Transverse colon (tissue), 4 donors: Measurements from ENCODE around the gene MT1A. TPM values are rescaled to one million over a fixed set of nuclear protein-coding genes. Genes with fewer than 3 reads are reported as not detected.

ENCODE experiments used
- DNase-seq: peaks from one replicate; pipeline ENCODE4 v3.0.0-alpha.2; 2019
- H3K27ac ChIP-seq, 4 donors: fragments of 200-600 bp; sonication (generic); 2 replicates each; pipeline ENCODE4 v1.5.1; 2016 to 2018; ENCODE audit warnings: inconsistent platforms in 4 of 4
- H3K27me3 ChIP-seq: fragments of 200-600 bp; sonication (generic); 2 replicates; pipeline ENCODE4 v1.5.1; 2017; ENCODE audit warnings: inconsistent platforms
- H3K36me3 ChIP-seq, 4 donors: fragments of 200-600 bp; sonication (generic); 2 replicates each; pipeline ENCODE4 v1.5.1; 2017 to 2019; ENCODE audit warnings: inconsistent platforms in 4 of 4
- H3K4me1 ChIP-seq, 4 donors: fragments of 200-600 bp; sonication (generic); 2 replicates each; pipeline ENCODE4 v1.5.1; 2017 to 2020; ENCODE audit warnings: inconsistent platforms in 4 of 4
- H3K4me3 ChIP-seq, 4 donors: fragments of 200-600 bp; sonication (generic); 1 replicate in 1 of 4; 2 replicates in 3 of 4; pipeline versions ENCODE4 v1.5.1 to v1.6.1; 2017 to 2019; ENCODE audit warnings: inconsistent platforms in 4 of 4
- H3K9me3 ChIP-seq, 2 donors: fragments of 200-600 bp; sonication (generic); 2 replicates each; pipeline ENCODE4 v1.5.1; 2017 to 2019; ENCODE audit warnings: inconsistent platforms in 2 of 2
- EP300 ChIP-seq: sonication (generic); formaldehyde crosslinking; IDR thresholded peaks from one replicate; pipeline ENCODE4 v1.6.1; 2017; ENCODE audit warnings: antibody characterized with exemption, low read depth
- POLR2A ChIP-seq: fragments of 450-650 bp; IDR thresholded peaks from one replicate; pipeline ENCODE4 v1.6.1; 2016; ENCODE audit warnings: antibody characterized with exemption, mild to moderate bottlenecking, moderate library complexity
- POLR2AphosphoS5 ChIP-seq, 3 donors: sonication (generic); formaldehyde crosslinking; IDR thresholded peaks; one replicate each; pipeline ENCODE4 v1.6.1; 2016; ENCODE audit warnings: antibody characterized with exemption in 3 of 3
- WGBS, 2 donors: methylation state at CpG; one replicate each; pipeline ENCODE4 v1.1.5; 2018; ENCODE audit warnings: low coverage in 1 of 2; 5-methylcytosine and 5-hydroxymethylcytosine counted together
- in situ Hi-C, 4 donors: fragments of 200-750 bp; cut with MboI; loops; one replicate each; pipeline versions ENCODE4 v1.15.0 to v1.15.1; 2017; ENCODE audit warnings: low sequenced_read_pairs in 3 of 4, low pct_ligation_motif_present in 1 of 4, low pct_unique_long_range_greater_than_20kb in 1 of 4
- intact Hi-C: fragments of 100-400 bp; cut with DNase I; formaldehyde crosslinking; loops from one replicate; pipeline ENCODE4 v1.15.1; 2023; ENCODE audit warnings: low total_unique reads
- total RNA-seq, 4 donors: library from RNA; depleted of rRNA; stranded (reverse); fragments of >200 nt; gene quantifications; one replicate each; pipeline ENCODE4 v1.1.0, GENCODE V29; 2016
- TF ChIP-seq, protein P1 (sequence below), 5 experiments: fragments of 200-600 bp in 3 of 5; fragments of 450-650 bp in 2 of 5; sonication (generic) in 3 of 5; IDR thresholded peaks; 1 replicate in 2 of 5; 2 replicates in 3 of 5; pipeline ENCODE4 v1.5.1; 2016 to 2017; ENCODE audit warnings: antibody characterized with exemption in 5 of 5, inconsistent platforms in 3 of 5, mild to moderate bottlenecking in 2 of 5, moderate library complexity in 1 of 5

Gene MT1A
- total RNA-seq = 10 to 100 TPM in 1 of 4 donors, 1 to 10 TPM in 2, not detected in 1; 4.4 to 35.2 (median 4.9) TPM

DNA sequence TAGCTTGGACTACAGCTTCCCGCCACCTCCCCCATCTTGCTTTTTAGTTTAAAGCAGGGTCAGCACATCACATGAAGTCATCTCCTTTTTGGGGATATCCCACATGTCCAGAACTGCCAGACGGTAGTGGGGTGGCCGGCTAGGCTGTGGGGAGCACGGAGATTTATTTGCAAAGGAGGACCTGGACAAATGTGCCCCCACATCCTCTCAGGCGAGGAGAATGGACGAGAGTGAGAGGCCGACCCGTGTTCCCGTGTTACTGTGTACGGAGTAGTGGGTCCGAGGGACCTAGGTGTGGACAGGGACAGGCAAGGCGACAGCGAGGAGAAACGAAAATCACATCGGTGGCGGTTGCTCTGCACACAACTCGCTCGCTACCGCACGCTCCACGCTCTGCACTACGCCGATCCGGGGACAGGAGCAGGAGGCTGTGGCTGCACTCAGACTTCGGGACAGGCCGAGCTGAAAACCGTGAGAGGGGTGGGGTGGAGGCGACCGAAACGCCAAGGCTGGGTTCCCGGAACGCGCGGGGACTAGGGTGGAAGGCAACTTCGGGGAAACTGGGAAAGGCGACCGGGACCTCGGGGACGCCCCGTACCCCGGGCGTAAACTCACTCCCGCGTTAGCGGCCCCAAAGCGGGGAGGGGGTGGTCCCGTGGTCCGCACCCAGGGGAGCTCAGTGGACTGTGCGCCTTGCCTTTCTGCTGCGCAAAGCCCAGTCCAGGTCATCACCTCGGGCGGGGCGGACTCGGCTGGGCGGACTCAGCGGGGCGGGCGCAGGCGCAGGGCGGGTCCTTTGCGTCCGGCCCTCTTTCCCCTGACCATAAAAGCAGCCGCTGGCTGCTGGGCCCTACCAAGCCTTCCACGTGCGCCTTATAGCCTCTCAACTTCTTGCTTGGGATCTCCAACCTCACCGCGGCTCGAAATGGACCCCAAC is at the start of gene MT1A:
MT1A (plus strand) TSS at position 853 of the 937 bp plus-strand sequence; CDS start at position 926, 73 bp downstream.
- TF ChIP-seq EP300 (peak; percentile 61), POLR2AphosphoS5 (IDR thresholded peaks at IDR 0.05) (peak; percentile 51 to 76 (median 68)), POLR2A (peak; percentile 76)
- TF ChIP-seq, protein P1, sequence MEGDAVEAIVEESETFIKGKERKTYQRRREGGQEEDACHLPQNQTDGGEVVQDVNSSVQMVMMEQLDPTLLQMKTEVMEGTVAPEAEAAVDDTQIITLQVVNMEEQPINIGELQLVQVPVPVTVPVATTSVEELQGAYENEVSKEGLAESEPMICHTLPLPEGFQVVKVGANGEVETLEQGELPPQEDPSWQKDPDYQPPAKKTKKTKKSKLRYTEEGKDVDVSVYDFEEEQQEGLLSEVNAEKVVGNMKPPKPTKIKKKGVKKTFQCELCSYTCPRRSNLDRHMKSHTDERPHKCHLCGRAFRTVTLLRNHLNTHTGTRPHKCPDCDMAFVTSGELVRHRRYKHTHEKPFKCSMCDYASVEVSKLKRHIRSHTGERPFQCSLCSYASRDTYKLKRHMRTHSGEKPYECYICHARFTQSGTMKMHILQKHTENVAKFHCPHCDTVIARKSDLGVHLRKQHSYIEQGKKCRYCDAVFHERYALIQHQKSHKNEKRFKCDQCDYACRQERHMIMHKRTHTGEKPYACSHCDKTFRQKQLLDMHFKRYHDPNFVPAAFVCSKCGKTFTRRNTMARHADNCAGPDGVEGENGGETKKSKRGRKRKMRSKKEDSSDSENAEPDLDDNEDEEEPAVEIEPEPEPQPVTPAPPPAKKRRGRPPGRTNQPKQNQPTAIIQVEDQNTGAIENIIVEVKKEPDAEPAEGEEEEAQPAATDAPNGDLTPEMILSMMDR (IDR thresholded peaks at IDR 0.05) = no peak
- Histone ChIP-seq H3K4me3 (peak within 1 kb of the TSS; percentile 1 to 60 (median 41)), H3K9me3 (no peaks in the 10 kb centered on the region), H3K27me3 (peaks cover 72% of the 10 kb centered on the region), H3K27ac (peak within 1 kb of the TSS; percentile 52 to 65 (median 56)), H3K4me1 (peaks cover 14 to 33% (median 22%) of the 10 kb centered on the region in 4 donors), H3K36me3 (no peaks in the 10 kb centered on the region)
- DNase-seq = peak; percentile 82
- WGBS, 2 donors = 11 to 40% methylated on average over 3 to 65 of the region's 68 CpGs
- intact Hi-C loops (no loop called here), in situ Hi-C loops (no loop called here)

DNA sequence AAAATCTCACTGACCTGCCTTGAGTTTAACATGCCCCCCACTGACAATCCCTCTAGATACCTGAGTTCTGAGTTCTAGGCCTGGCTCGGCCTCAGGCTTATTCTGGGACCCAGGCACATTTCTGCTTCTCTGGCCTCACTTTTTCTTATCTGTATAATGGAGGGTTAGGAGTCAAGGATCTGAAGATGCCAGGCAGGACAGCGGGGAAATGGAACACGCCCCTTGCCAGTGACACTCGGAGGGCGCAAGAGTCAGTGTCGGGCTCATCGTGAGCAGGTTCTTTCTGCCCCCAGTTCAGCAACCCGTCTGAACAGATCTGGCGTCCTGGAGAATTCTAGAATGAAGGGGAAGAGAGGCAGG is 49.7 kb upstream of the MT1A start:
- WGBS, 2 donors = 40% methylated on average over 9 of the region's 9 CpGs; no CpG with 5 or more reads in 1 of the 2 donors
- Histone ChIP-seq H3K4me1 (peaks cover 0 to 13% (median 11%) of the 10 kb centered on the region in 4 donors), H3K9me3 (no peaks in the 10 kb centered on the region), H3K27me3 (peaks cover 39% of the 10 kb centered on the region), H3K27ac (no peak overlapping the region), H3K4me3 (peak overlapping the region in 3 of 4 donors; percentile 9 to 53 (median 41)), H3K36me3 (no peaks in the 10 kb centered on the region)
- no peak for DNase-seq
- intact Hi-C loops (no loop called here), in situ Hi-C loops (loop anchor here in 1 of 4 donors (10.0 kb wide), 1 partner anchor 116 kb away; no protein-coding TSS in a partner anchor)
- TF ChIP-seq, protein P1 (IDR thresholded peaks at IDR 0.05) = no peak
- TF ChIP-seq POLR2A (no peak), EP300 (no peak)

DNA sequence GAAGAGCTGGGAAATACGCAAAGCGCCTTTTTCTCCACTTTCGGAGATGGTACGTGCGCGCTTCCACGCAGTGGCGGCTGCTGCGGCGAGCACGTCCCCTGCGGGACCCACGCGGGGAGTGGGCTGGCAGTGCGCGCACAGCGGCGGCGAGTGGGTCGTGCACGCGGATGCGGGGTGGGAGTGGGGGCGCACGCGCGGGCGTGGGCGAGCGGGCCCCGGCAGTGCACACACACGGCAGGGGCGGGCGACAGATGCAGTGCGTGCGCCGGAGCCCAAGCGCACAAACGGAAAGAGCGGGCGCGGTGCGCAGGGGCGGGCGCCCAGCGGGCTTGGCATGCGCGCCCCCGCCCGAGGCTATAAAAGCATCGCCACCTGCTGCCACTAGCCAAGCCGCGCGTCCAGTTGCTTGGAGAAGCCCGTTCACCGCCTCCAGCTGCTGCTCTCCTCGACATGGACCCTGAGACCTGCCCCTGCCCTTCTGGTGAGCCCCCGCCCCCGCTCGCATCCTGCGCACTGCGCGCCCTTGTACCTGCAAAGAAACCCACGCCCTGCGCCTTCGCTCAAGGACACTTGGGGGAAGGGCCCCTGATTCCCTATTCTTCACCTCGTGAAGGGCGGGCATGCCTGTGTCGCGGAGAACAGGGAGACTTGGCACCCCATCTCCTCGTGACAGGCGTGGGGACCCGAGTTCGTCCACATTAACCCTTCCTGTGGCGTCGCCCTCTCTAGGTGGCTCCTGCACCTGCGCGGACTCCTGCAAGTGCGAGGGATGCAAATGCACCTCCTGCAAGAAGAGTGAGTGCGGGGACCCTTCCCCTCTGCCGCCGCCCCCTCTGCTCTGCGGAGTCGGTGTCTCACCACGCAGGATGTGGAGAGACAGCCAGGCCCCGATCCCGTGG is 49.1 kb upstream of the MT1A start, which contains the start of gene MT3:
MT3 (plus strand) TSS at position 388 of the 899 bp plus-strand sequence; CDS start at position 451, 63 bp downstream.
- Histone ChIP-seq H3K27ac (no peak within 1 kb of the TSS), H3K4me1 (peaks cover 0 to 13% (median 11%) of the 10 kb centered on the region in 4 donors), H3K4me3 (peak within 1 kb of the TSS in 3 of 4 donors; percentile 9 to 53 (median 41)), H3K9me3 (no peaks in the 10 kb centered on the region), H3K27me3 (peaks cover 39% of the 10 kb centered on the region), H3K36me3 (no peaks in the 10 kb centered on the region)
- intact Hi-C loops = no loop called here
- TF ChIP-seq EP300 (no peak), POLR2A (no peak), POLR2AphosphoS5 (IDR thresholded peaks at IDR 0.05) (no peak)
- TF ChIP-seq, protein P1 (IDR thresholded peaks at IDR 0.05) = no peak
- 7 to 38% methylated on average over 8 to 86 of the region's 87 CpGs for WGBS, 2 donors
- peak; percentile 38 for DNase-seq
- in situ Hi-C loops = loop anchor here in 1 of 4 donors (10.0 kb wide), 1 partner anchor 115 kb away; no protein-coding TSS in a partner anchor
